CD14-positive monocyte (primary cell): ENCODE results near the gene PIERCE2. TPM values are rescaled to one million over a fixed set of nuclear protein-coding genes. Genes with fewer than 3 reads are reported as not detected.

Experiments used
- DNase-seq, 3 donors: peaks; one replicate each; pipeline ENCODE4 v3.0.0-alpha.2; 2011 to 2022
- H2AFZ ChIP-seq: 2 replicates; pipeline ENCODE4 v1.6.0; 2012; ENCODE audit warnings: mild to moderate bottlenecking, low read depth, low read length, inconsistent platforms; ENCODE audit not compliant: insufficient read depth, poor library complexity, severe bottlenecking
- H3K27ac ChIP-seq, 2 donors: 1 replicate in 1 of 2; 2 replicates in 1 of 2; pipeline ENCODE4 v1.5.1; 2012 to 2013; ENCODE audit warnings: low read length in 2 of 2, control low read depth in 1 of 2, inconsistent platforms in 1 of 2, low read depth in 1 of 2, mild to moderate bottlenecking in 1 of 2
- H3K27me3 ChIP-seq, 2 donors: one replicate each; pipeline versions ENCODE4 v1.6.0 to v1.6.1; 2011 to 2013; ENCODE audit warnings: low read length in 2 of 2; ENCODE audit not compliant: control insufficient read depth in 2 of 2, insufficient read depth in 2 of 2
- H3K36me3 ChIP-seq, 2 donors: replicated peaks in 1 of 2; 1 replicate in 1 of 2; 2 replicates in 1 of 2; pipeline versions ENCODE4 v1.5.1 to v1.6.1; 2012 to 2013; ENCODE audit warnings: low read length in 2 of 2, control low read depth in 1 of 2, inconsistent platforms in 1 of 2, mild to moderate bottlenecking in 1 of 2; ENCODE audit not compliant: insufficient read depth in 2 of 2, control insufficient read depth in 1 of 2
- H3K4me1 ChIP-seq, 2 donors: 1 replicate in 1 of 2; 2 replicates in 1 of 2; pipeline versions ENCODE4 v1.5.1 to v1.6.1; 2012 to 2013; ENCODE audit warnings: low read length in 2 of 2, control low read depth in 1 of 2, inconsistent platforms in 1 of 2, mild to moderate bottlenecking in 1 of 2, moderate library complexity in 1 of 2; ENCODE audit not compliant: insufficient read depth in 2 of 2, control insufficient read depth in 1 of 2
- H3K4me2 ChIP-seq: replicated peaks from 2 replicates; pipeline ENCODE3; 2012; ENCODE audit warnings: low read length, moderate library complexity, mild to moderate bottlenecking; ENCODE audit not compliant: poor library complexity, severe bottlenecking; ENCODE audit errors: extremely low read depth
- H3K4me3 ChIP-seq, 3 experiments: fragments of 200-600 bp in 1 of 3; sonication (generic) in 1 of 3; replicated peaks in 1 of 3; 1 replicate in 2 of 3; 2 replicates in 1 of 3; pipeline ENCODE4 v1.5.1; 2011 to 2013; ENCODE audit warnings: low read length in 3 of 3, mild to moderate bottlenecking in 3 of 3, control low read depth in 2 of 3, low read depth in 2 of 3, inconsistent platforms in 1 of 3, moderate library complexity in 1 of 3
- H3K79me2 ChIP-seq: 2 replicates; pipeline ENCODE4 v1.6.0; 2012; ENCODE audit warnings: mild to moderate bottlenecking, control low read depth, inconsistent platforms, low read length, moderate library complexity; ENCODE audit not compliant: insufficient read depth
- H3K9ac ChIP-seq: 2 replicates; pipeline ENCODE4 v1.6.0; 2017; ENCODE audit warnings: low read length, mild to moderate bottlenecking; ENCODE audit not compliant: insufficient read depth, poor library complexity, severe bottlenecking
- H3K9me3 ChIP-seq, 2 donors: replicated peaks in 1 of 2; 1 replicate in 1 of 2; 2 replicates in 1 of 2; pipeline versions ENCODE4 v1.5.1 to v1.6.1; 2012 to 2013; ENCODE audit warnings: low read length in 2 of 2, control low read depth in 1 of 2; ENCODE audit not compliant: control insufficient read depth in 1 of 2, insufficient read depth in 1 of 2
- H4K20me1 ChIP-seq: 2 replicates; pipeline ENCODE4 v1.6.0; 2012; ENCODE audit warnings: mild to moderate bottlenecking, low read length, control low read depth, moderate library complexity; ENCODE audit not compliant: insufficient read depth
- H3K27ac Mint-ChIP-seq, 7 donors: one replicate each; pipeline ENCODE4 v1.8.0; 2020; ENCODE audit warnings: mild to moderate bottlenecking in 7 of 7, mixed read lengths in 7 of 7, moderate library complexity in 6 of 7, inconsistent platforms in 2 of 7
- H3K27me3 Mint-ChIP-seq, 3 donors: one replicate each; pipeline ENCODE4 v1.8.0; 2021 to 2022; ENCODE audit warnings: low read depth in 3 of 3, mild to moderate bottlenecking in 3 of 3, mixed read lengths in 3 of 3, moderate library complexity in 3 of 3, inconsistent platforms in 1 of 3
- H3K36me3 Mint-ChIP-seq, 2 donors: one replicate each; pipeline ENCODE4 v1.8.0; 2020; ENCODE audit warnings: mixed read lengths in 2 of 2, inconsistent platforms in 1 of 2, mild to moderate bottlenecking in 1 of 2
- H3K4me1 Mint-ChIP-seq: one replicate; pipeline ENCODE4 v1.8.0; 2020; ENCODE audit warnings: mild to moderate bottlenecking, mixed read lengths
- H3K4me3 Mint-ChIP-seq, 2 donors: one replicate each; pipeline ENCODE4 v1.8.0; 2020; ENCODE audit warnings: mild to moderate bottlenecking in 2 of 2, mixed read lengths in 2 of 2, moderate library complexity in 1 of 2
- H3K9me3 Mint-ChIP-seq, 7 donors: one replicate each; pipeline ENCODE4 v1.8.0; 2020 to 2022; ENCODE audit warnings: mixed read lengths in 7 of 7, mild to moderate bottlenecking in 6 of 7, moderate library complexity in 6 of 7, inconsistent platforms in 2 of 7
- WGBS: methylation state at CpG from one replicate; pipeline ENCODE4 v1.1.5; 2013; ENCODE audit warnings: missing lambda C conversion rate; ENCODE audit not compliant: insufficient coverage; 5-methylcytosine and 5-hydroxymethylcytosine counted together
- intact Hi-C, 2 donors: fragments of 100-400 bp; cut with micrococcal nuclease; formaldehyde crosslinking; loops; one replicate each; pipeline versions ENCODE4 v1.15.0 to v1.15.1; 2023
- polyA minus RNA-seq: library from RNA; depleted of rRNA, polyadenylated mRNA; stranded (reverse); fragments of >200 nt; gene quantifications from 2 replicates; pipeline ENCODE4 v1.2.3, GENCODE V29; 2012
- polyA plus RNA-seq, 3 donors: library from polyadenylated mRNA; depleted of rRNA in 1 of 3; unstranded in 2 of 3; stranded (reverse) in 1 of 3; fragments of 300-500 nt in 2 of 3; fragments of >200 nt in 1 of 3; fragmentation: Illumina TruSeq in 2 of 3; gene quantifications; 1 replicate in 2 of 3; 2 replicates in 1 of 3; pipeline ENCODE4 v1.2.3, GENCODE V29; 2012 to 2021
- total RNA-seq, 12 experiments: library from RNA in 1 of 12; stranded (reverse) in 1 of 12; fragments of 120-200 nt in 1 of 12; gene quantifications; one replicate each; pipeline ENCODE4 v1.2.4 and lab custom pipeline; 2013 to 2026; ENCODE audit warnings: mixed read lengths in 6 of 12, inconsistent platforms in 1 of 12
- TF ChIP-seq, protein P1 (sequence below): fragments of 200-600 bp; IDR thresholded peaks from one replicate; pipeline ENCODE4 v1.8.0; 2022; ENCODE audit warnings: antibody characterized with exemption, mild to moderate bottlenecking

The PIERCE2 gene, protein sequence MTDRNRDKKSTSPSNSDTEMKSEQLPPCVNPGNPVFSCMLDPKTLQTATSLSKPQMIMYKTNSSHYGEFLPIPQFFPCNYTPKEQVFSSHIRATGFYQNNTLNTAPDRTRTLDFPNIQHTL
- 1.1 TPM for total RNA-seq (2013)
- 1 to 10 TPM in 1 of 3 donors, under 1 TPM in 2; 0.13 to 1.3 (median 0.61) TPM for polyA plus RNA-seq
- polyA minus RNA-seq = not detected in 2 replicates
- total RNA-seq (lab: John Stamatoyannopoulos, UW) = 0 to 1.8 (median 0.51) reads per million in 11 experiments

DNA sequence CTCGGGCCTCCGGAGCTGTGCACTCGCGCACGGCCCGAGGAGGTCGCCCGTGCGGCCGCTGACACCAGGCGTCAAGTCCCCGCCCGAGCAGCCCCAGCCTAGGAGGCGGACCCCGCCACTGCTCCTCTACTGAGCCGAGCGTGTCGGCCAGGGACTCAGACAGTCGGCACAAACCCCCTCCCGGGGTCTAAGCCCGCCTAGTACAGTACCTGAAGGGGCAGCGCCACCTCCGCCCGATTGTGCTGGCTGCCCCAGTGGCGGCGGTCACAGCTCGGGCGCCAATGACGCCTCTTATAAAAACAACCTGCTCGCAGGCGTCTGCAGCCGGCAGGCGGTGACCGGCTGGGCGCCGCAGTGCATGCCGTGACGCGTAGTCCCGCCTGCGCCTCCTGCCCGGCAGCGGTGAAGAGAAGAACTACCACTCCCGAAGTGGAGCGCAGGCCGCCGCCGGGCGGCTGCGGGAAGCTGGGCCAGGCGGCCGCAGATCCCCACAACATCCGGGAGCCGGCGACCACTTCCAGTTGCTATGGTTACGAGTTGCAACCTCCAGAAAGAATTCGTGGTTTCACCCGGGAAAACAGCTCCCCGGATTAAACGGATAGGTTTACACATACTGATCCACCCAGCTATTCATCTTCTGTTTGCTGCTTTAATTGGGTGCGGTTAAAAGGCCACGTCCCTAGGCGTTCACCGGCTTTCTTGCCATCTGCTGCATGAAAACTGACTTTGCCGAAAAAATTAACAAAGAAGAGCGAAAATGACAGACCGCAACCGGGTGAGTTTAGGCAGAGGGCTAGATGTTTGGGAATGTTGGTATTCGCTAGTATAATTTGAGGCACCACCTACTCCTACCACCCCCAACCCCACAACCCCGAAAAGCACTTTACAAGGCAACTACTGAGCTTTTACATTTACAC is at the start of gene PIERCE2, which contains the start of gene CCPG1:
Gene PIERCE2, plus strand, starts transcription at position 484 of the 917 bp plus-strand sequence. Its CDS starts 274 bp downstream, at position 758.
Gene CCPG1, minus strand, starts transcription at position 348 of the 917 bp plus-strand sequence. CDS start 18,935 bp downstream, outside the sequence.
- TF ChIP-seq, protein P1, sequence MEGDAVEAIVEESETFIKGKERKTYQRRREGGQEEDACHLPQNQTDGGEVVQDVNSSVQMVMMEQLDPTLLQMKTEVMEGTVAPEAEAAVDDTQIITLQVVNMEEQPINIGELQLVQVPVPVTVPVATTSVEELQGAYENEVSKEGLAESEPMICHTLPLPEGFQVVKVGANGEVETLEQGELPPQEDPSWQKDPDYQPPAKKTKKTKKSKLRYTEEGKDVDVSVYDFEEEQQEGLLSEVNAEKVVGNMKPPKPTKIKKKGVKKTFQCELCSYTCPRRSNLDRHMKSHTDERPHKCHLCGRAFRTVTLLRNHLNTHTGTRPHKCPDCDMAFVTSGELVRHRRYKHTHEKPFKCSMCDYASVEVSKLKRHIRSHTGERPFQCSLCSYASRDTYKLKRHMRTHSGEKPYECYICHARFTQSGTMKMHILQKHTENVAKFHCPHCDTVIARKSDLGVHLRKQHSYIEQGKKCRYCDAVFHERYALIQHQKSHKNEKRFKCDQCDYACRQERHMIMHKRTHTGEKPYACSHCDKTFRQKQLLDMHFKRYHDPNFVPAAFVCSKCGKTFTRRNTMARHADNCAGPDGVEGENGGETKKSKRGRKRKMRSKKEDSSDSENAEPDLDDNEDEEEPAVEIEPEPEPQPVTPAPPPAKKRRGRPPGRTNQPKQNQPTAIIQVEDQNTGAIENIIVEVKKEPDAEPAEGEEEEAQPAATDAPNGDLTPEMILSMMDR = peak; percentile 90
- H3K27me3 Mint-ChIP-seq = no peaks in the 10 kb centered on the region
- H3K27ac Mint-ChIP-seq = peak within 1 kb of the TSS; percentile 89 to 97 (median 94)
- H3K36me3 Mint-ChIP-seq = no peaks in the 10 kb centered on the region
- peaks cover 44% of the 10 kb centered on the region for H3K79me2 ChIP-seq
- H3K27ac ChIP-seq = peak within 1 kb of the TSS; percentile 92
- H3K4me1 Mint-ChIP-seq = peaks cover 46% of the 10 kb centered on the region
- no peaks in the 10 kb centered on the region for H3K9me3 Mint-ChIP-seq
- H3K4me1 ChIP-seq = peaks cover 41 to 51% of the 10 kb centered on the region in 2 donors
- H3K36me3 ChIP-seq = no peaks in the 10 kb centered on the region
- H3K4me3 ChIP-seq = peak within 1 kb of the TSS; percentile 83 to 96 (median 89)
- H3K4me2 ChIP-seq = peak within 1 kb of the TSS; percentile 82
- peak within 1 kb of the TSS; percentile 90 for H3K9ac ChIP-seq
- peak within 1 kb of the TSS; percentile 85 to 97 for H3K4me3 Mint-ChIP-seq
- DNase-seq = peak; percentile 87 to 91 (median 89)
- intact Hi-C loops = loop anchor here (5.0 to 10.0 kb wide), 4 partner anchors 83 to 211 kb away; partner anchors contain the start of genes PIGB (in 1 of the 2), PIGBOS1 (in 1 of the 2) and RSL24D1 (in 1 of the 2)
- H3K9me3 ChIP-seq = no peaks in the 10 kb centered on the region
- peak within 1 kb of the TSS; percentile 91 for H2AFZ ChIP-seq
- H4K20me1 ChIP-seq = no peaks in the 10 kb centered on the region
- under 1% methylated on average over 59 of the region's 70 CpGs for WGBS
- H3K27me3 ChIP-seq = no peaks in the 10 kb centered on the region

DNA sequence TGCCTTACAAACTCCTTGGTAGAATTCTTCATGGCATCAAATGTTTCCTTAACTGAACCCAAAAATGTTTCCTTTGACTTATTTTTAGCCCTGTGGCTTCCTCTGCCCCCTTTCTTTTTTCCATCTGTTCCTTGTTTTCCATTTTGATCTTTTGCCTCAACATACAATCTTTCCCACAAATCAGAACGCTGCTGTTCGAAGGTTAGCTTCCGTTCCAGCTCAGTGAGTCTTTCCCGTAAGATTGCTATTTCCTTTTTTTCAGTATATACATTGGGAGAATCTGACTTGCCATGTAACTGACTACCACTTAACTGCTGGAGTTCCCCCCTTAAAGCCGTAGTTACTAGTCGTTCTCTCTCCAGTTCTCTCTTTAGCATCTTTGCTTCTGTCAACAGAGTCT is 48.0 kb upstream of the PIERCE2 start:
- intact Hi-C loops = no loop called here
- Histone ChIP-seq H4K20me1 (no peaks in the 10 kb centered on the region), H3K36me3 (peaks cover 71 to 98% of the 10 kb centered on the region in 2 donors), H2AFZ (no peak overlapping the region), H3K4me1 (no peaks in the 10 kb centered on the region), H3K27ac (no peak overlapping the region), H3K79me2 (no peaks in the 10 kb centered on the region), H3K4me3 (no peak overlapping the region), H3K9ac (no peak overlapping the region), H3K9me3 (no peaks in the 10 kb centered on the region), H3K4me2 (no peak overlapping the region), H3K27me3 (no peaks in the 10 kb centered on the region)
- Mint-ChIP-seq H3K27me3 (peaks cover 0 to 2% (median 0%) of the 10 kb centered on the region in 3 donors), H3K4me1 (peaks cover 7% of the 10 kb centered on the region), H3K9me3 (no peaks in the 10 kb centered on the region), H3K27ac (peak overlapping the region in 3 of 7 donors; percentile 12 to 52 (median 14)), H3K36me3 (peaks cover 79 to 82% of the 10 kb centered on the region in 2 donors), H3K4me3 (no peak overlapping the region)
- TF ChIP-seq, protein P1 = no peak
- DNase-seq = no peak
- WGBS = 13% methylated on average over 3 of the region's 6 CpGs
